ENCODE measurements around the gene KCNQ4.

KCNQ4 gene

DNA sequence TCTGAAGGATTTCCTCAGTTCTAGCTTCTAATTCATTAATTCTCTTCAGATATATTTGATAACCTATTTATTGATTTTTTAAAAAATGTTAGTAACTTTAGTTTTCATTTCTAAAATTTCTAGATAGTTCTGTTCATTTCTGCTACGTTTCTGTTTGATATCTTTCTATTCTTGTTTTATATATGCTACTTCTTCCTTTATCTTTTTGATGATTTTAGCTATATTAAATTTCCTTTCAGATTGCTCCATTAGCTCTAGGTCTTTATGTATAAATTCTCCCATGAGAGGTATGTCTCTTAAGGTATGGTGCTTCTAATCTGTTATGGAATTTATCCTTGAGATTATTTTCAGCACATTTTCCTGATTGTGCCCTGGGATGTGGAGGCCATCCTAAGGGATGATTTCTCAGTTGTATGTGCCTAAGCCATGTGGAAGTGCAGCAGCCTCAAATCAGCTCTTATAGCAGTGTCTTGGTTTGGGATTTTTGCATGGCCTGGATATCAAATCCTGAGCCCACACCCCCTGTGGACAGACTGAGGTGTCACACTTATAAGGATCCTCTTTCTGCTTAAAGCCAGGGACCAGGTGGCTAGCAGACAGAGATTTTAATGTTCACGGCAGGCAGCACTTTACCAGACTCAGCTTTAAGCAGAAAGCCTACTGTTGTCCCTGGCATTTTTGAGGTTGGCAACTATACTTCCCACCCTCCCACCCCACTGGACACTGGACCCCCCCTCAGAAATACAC is 6.2 kb upstream of the KCNQ4 start:
- no peak for DNase-seq

DNA sequence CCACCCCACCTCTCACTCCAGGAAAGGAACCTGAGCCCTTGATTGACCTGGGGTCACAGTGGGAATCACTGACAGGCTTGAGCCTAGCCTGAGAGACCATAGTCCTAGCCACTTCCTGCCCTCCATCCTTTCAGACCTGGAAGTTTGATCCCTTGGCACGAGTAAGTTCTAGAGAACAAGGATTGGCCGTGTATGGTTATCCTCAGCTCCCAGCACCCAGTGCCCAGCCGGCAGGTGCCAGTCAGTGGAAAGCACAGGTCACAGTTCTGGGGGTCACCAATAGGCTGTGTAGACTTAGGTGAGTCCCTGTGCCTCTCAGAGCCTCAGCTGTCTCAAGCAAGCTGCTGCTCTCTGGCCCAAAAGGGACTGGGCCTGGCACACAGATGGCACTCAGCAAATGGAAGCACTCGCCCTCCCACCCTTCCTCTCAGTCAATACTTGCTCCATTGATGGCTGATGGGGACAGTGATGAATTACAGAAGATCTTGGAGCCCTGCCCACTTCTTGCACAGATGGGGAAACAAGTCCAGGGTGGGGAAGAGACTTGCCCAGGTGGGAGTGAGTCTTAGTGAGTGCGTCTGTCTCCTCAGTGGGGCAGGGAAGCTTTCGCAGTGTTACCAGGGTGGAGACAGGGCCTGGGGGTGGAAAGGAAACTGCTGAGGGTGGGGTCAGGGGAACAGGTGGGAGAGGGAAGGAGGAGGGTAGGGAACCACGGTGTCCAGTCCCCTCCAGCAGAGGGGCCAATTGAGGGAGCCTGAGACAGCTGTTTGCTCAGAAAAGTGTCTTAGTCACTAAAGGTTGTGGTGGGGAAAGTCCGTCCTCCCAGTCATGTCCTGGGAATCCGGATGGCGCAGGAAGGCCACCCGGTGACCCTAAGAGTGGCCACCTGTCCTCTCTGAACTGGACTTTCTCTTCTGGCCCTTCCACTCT is 2.6 kb upstream of the KCNQ4 start:
- no peak for DNase-seq

- no peak for DNase-seq
Measured at GRCh38 chr1:40781608-40781971, 2.0 kb upstream of the KCNQ4 start.

- DNase-seq: no peak
Measured at GRCh38 chr1:40782371-40782956, 1.1 kb upstream of the KCNQ4 start.

DNA sequence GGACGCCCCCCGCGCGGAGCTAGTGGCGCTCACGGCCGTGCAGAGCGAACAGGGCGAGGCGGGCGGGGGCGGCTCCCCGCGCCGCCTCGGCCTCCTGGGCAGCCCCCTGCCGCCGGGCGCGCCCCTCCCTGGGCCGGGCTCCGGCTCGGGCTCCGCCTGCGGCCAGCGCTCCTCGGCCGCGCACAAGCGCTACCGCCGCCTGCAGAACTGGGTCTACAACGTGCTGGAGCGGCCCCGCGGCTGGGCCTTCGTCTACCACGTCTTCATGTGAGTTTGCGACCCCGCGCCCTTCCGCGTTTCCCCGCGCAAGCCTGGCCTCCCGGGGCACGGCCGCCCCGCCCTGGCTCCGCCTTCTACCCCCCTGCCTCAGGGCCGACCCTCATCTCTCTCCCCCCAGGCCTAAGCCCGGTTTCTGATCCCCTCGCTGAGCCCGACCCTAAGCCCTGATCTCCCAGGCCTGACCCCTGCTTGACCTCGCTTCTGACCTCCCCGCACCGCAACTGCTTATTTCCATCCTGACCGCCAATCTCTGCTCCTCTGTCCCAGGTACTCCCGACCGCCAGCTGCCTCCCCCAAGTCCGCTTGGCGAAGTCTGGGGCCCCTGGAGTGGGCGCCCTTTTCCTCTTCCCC is 669 bp downstream of the KCNQ4 start:
- no peak for DNase-seq

DNA sequence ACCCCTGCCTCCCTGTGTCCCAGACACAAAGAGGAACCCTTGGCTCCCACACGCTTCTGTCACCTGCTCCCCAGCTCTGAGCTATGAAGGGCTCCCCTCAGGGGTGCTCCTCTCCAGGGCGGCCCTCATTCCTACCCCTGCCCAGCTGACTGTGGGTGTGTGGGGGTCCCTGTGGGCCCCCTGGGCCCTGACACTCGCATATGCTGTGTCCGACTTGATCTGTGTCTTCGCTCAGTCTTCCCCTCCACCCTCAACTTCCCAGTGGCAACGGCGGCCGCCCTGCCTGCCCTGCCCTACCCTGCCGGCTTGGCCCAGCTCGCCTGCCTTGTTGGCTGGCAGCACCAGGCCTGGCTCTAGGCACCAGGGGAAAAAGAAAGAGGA is 1.2 kb downstream of the KCNQ4 start:
- DNase-seq: no peak

GRCh38 chr1:40785446-40785845 is 1.9 kb downstream of the KCNQ4 start:
- no peak for DNase-seq

- DNase-seq: no peak
Measured at GRCh38 chr1:40786171-40786994, 2.8 kb downstream of the KCNQ4 start.

- no peak for DNase-seq
Measured at GRCh38 chr1:40786995-40787705, 3.6 kb downstream of the KCNQ4 start.

DNA sequence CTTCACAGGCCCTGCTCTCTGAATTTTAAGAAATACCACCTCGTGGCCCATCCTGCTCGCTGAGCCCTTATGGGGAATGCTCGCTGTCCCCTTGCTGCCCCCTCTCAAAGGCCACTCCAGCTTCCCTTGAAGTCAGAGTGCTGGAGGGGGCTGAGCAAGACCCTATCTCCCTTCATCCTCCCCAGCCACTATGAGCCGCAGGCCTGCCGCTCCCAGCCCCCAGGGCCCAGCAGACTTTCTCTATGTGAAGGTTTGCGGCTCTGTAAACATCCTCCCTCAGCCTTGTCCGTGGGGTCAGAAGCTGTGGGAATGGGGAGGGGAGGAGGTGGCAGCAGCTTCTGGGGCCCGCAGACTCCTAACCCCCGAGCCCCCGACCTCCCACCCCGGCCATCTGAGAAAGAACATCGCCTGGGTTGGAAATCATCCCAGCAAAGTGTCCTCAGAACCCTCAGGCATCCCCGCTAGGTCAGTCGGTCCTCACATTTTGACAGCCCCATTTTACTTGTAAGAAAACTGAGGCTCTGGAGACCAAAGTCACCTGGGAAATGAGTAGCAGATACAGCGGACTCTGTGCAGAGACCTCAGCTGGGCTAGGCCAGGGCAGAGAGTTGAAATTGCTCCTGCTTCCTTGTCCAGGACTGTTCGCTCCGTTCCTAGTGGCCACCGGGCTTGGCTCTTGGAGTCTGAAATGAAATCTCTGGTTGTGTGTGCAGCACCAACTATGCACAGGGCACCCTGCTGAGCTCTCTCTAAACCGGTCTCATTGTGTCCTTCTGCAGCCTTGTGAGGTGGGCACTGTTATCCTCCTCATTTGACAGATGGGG is 4.4 kb downstream of the KCNQ4 start:
- no peak for DNase-seq

DNA sequence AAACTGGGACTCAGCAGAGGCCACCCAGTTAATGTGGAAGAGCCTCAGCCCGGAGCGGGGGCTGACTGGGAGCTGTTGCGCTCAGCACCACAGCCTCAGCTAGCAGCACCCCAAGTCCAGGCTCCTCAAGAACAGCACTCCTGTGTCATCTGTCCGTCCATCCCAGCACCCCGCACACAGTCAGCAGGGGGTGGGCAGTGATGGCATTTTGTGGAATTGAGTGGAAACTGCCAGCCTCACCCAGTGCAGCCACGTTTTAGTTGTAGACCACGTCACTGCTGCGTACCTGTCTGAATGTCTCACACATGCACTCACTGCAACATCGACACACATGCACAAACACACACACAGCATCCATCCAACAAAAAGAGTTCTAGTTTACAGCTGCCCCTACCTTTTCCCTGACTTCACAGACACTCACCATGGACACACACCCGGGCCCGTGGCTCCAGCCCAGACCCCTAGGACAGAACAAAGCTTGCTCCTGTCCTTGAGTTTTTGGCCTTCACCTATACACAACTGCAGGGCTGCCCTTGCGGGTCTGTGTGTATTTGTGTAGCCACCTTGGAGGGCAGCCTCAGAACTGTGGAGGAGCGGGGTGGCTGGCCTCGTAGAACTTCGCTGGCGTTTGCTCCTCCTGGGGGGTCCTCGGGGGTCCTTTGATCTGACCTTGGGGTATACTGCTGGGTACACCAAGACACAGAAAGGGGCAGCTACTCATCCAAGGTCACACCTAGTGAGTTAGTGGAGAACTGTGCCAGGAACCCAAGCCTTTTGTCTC is 5.2 kb downstream of the KCNQ4 start:
- no peak for DNase-seq

GRCh38 chr1:40789342-40789598 is 5.7 kb downstream of the KCNQ4 start:
- no peak for DNase-seq

DNA sequence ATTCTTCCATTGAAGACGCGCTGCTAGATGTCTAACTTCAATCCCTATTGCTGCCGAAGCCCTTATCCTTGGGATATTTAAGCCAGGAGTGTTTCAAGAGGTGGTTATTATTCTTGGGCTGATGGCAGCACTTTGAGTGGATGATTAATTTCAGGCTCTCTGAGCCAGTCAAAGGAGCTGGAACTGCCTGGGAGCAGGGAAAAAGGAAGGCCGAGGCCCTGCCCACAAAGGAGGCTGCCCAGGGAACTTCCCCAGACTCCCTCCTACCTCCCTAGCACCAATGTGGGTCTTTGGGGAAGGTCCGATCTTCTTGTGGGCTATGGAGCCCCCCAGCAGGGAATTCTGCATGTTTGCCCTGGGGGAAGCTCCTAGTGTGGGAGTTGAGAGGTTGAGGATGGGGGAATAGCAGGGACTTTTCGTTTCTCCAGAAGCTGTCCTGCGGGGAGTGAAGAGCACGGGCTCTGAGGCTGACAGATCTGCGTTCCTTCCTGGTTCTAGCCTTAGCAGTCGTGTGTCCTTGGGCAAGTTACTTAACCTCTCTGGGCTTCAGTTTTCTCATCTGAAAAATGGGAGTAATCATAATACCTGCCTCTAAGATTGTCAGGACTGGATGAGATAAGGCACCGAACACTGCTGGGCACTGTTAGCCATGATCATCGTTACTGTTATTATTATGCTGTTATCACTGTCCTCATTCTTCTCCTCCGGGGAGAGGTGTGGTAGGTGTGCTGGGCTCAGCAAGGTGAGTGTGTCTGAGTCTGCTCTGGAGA is 6.3 kb downstream of the KCNQ4 start:
- no peak for DNase-seq

- no peak for DNase-seq
Measured at GRCh38 chr1:40792036-40792435, 8.4 kb downstream of the KCNQ4 start.

DNA sequence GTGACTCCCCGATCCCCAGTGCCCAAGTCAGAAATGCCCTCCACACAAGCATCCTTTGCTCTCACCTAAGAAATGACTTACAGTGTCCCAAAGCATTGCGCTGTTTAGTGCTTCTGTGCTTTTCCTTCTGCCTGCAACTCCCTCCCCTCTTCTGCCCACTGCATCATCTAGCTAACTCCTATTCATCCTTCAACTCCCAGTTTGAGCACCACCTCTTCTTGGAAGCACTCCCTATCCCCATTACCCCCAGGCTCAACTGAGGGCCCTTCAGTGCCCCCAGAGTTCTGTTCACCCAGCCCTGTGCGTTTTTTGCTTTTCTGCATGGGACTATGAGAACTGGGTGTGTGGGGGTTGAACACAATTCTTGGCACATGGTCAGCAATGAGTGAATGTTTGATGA is 10.0 kb downstream of the KCNQ4 start:
- no peak for DNase-seq

DNA sequence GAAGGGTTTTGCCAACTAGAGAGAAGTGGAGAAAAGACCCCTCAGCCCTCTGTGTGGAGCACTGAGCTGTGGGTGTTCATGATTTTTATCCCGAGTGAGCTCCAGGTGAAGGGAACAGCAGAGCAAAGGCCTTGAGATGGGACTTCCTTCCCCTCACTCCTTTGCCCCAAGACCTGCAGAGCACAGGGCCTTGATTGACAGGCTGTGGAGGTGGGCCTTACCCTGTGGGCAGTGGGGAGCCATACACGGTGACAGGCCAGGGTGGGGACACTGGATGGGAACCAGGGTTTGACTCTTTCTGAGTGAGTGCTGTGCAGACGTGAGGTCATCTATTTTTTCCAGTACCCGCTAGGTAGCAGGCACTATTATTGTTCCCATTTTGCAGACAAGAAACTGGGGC is 10.5 kb downstream of the KCNQ4 start:
- no peak for DNase-seq

DNA sequence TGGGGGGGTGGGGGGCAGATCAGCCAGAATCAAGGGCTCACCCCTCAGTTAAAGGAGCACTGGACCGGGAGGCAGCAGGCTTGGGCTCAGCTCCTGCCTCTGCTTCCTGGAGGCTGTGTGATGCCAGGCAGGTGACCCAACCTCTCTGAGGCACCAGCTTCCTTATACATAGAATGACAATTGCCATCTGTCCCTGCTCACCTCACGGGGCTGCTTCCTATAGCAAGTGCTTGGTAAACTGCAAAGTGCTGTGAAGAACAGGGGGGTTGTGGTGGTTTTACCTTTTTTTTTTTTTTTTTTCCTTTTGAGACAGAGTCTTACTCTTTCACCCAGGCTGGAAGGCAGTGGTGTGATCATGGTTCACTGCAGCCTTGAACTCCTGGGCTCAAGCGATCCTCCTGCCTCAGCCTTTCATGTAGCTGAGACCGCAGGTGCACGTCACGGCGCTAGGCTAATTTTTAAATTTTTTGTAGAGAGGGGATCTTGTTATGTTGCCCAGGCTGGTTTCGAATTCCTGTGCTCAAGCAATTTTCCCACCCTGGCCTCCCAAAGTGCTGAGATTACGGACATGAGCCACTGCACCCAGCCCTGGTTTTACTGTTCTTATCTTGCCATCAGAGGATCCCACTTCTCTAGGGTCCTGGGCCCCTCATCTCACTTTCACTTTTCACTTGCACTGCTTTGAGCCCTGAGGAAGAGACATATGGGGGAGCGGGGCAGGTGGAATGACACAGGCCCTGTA is 11.6 kb downstream of the KCNQ4 start:
- no peak for DNase-seq

DNA sequence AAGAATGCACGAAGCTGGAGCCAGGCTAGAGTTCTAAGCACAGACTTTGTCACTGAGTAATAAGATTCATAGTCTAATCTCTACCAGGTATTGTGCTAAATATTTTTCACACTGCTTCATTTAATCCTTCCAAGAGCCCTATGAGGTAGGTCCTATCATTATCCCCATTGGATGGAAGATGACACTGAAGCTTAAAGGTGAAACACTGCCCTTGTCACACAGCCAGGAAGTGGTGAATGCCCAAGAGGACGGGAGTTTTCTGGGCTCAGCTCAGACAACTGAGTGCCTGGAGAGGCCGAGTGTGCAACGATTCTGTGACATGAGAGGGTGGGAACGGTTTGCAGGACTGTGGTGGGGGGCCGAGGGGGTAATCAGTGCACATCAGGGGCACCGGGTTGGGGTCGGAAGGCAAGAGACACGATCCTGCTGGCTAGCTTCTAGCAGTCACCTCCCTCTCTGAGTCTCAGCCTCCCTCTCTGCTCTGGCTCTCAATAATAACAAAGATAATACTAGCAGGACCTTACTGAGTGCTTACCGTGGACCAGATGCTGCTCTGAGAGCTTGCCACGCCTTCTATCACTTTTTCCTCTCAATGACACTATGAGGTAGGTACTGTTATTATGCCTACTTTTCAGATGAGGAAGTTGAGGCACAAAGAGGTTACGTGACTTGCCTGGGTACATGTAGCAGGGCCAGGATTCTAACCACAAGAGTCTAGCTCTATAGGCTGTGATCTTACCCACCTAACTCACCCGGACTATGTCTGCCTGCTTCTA is 12.4 kb downstream of the KCNQ4 start:
- no peak for DNase-seq

Data from SHP77 treated with DMSO at 0.1 percent for 48 hours (cell line).